GM18867 (cell line): Measurements from ENCODE around the gene NFAT5.
A peak's percentile ranks its signal among the peaks of the same experiment; 100 is the strongest.

Source experiments
- ATAC-seq: cut with Tn5 transposase; IDR thresholded peaks from one replicate; pipeline ENCODE4 v1.9.1; 2021; ENCODE audit warnings: mild to moderate bottlenecking, moderate library complexity; ENCODE audit not compliant: unreplicated experiment

NFAT5 gene

GRCh38 chr16:69590590-69590989, 24.8 kb downstream of the NFAT5 start:
- ATAC-seq, result no peak

- no peak for ATAC-seq
Measured at GRCh38 chr16:69593751-69594255, 28.0 kb downstream of the NFAT5 start.

- ATAC-seq, result no peak
Measured at GRCh38 chr16:69595127-69596036, 29.6 kb downstream of the NFAT5 start.

GRCh38 chr16:69596801-69597200, 31.0 kb downstream of the NFAT5 start:
- no peak for ATAC-seq

GRCh38 chr16:69598045-69598444, 32.3 kb downstream of the NFAT5 start:
- no peak for ATAC-seq

- no peak for ATAC-seq
Measured at GRCh38 chr16:69599731-69600130, 34.0 kb downstream of the NFAT5 start.

GRCh38 chr16:69600202-69600601, 34.4 kb downstream of the NFAT5 start:
- no peak for ATAC-seq

GRCh38 chr16:69601250-69601649, 35.5 kb downstream of the NFAT5 start:
- ATAC-seq, result no peak

- no peak for ATAC-seq
Measured at GRCh38 chr16:69606985-69607384, 41.2 kb downstream of the NFAT5 start.

- no peak for ATAC-seq
Measured at GRCh38 chr16:69607674-69608073, 41.9 kb downstream of the NFAT5 start.

- no peak for ATAC-seq
Measured at GRCh38 chr16:69610356-69610755, 44.6 kb downstream of the NFAT5 start.

- no peak for ATAC-seq
Measured at GRCh38 chr16:69611103-69611640, 45.4 kb downstream of the NFAT5 start.

GRCh38 chr16:69613378-69614154, 47.8 kb downstream of the NFAT5 start:
- peak; percentile 71 for ATAC-seq

- no peak for ATAC-seq
Measured at GRCh38 chr16:69615528-69615927, 49.8 kb downstream of the NFAT5 start.

GRCh38 chr16:69616082-69616481, 50.3 kb downstream of the NFAT5 start:
- ATAC-seq, result no peak

GRCh38 chr16:69618307-69618706, 52.5 kb downstream of the NFAT5 start:
- ATAC-seq, result no peak

- no peak for ATAC-seq
Measured at GRCh38 chr16:69618721-69619120, 53.0 kb downstream of the NFAT5 start.

- ATAC-seq, result no peak
Measured at GRCh38 chr16:69619514-69619913, 53.7 kb downstream of the NFAT5 start.

- no peak for ATAC-seq
Measured at GRCh38 chr16:69620573-69620972, 54.8 kb downstream of the NFAT5 start.

GRCh38 chr16:69621225-69621624, 55.5 kb downstream of the NFAT5 start:
- no peak for ATAC-seq

- ATAC-seq, result no peak
Measured at GRCh38 chr16:69626256-69626655, 60.5 kb downstream of the NFAT5 start.
